NT2/D1 (cell line): ENCODE measurements around the gene PANK1.

Experiments used
- SUZ12 ChIP-seq: IDR thresholded peaks from 2 replicates; pipeline ENCODE4 v1.6.1; 2011; ENCODE audit not compliant: insufficient read length, insufficient read depth; ENCODE audit errors: extremely low read depth
- ZNF274 ChIP-seq: IDR thresholded peaks from 2 replicates; pipeline ENCODE4 v1.6.1; 2011; ENCODE audit warnings: mild to moderate bottlenecking, low read depth, low read length

GRCh38 chr10:89651916-89652573 is 7.0 kb upstream of the PANK1 start:
- TF ChIP-seq ZNF274 (no peak), SUZ12 (no peak)
